WTC11 (cell line): ENCODE measurements around the gene CHRNA3. TPM values are rescaled to one million over a fixed set of nuclear protein-coding genes. Genes with fewer than 3 reads are reported as not detected.

Experiments
- ATAC-seq: fragments of 200-7000 bp; cut with Tn5 transposase; 2 replicates; pipeline ENCODE4 v1.10.0; 2021; ENCODE audit warnings: mild to moderate bottlenecking, moderate library complexity
- CTCF ChIA-PET: fragments of 300-600 bp; sonication (Branson Sonifier 250); formaldehyde crosslinking; loops from one replicate; lab custom pipeline; 2021; ENCODE audit warnings: antibody characterized with exemption; lab: Charles Lee
- POLR2A ChIA-PET: fragments of 350-600 bp; sonication (Branson Sonifier 250); formaldehyde crosslinking; loops from one replicate; lab custom pipeline; 2021; ENCODE audit warnings: antibody characterized with exemption; lab: Charles Lee
- DNase-seq: peaks from one replicate; pipeline ENCODE4 v3.0.0; 2021; ENCODE audit warnings: low spot score
- H3K27ac Mint-ChIP-seq: 2 replicates; pipeline ENCODE4 v1.8.0; 2021; ENCODE audit warnings: mixed read lengths
- H3K27me3 Mint-ChIP-seq: 2 replicates; pipeline ENCODE4 v1.8.0; 2021; ENCODE audit warnings: low read depth, mild to moderate bottlenecking, moderate library complexity, mixed read lengths
- H3K36me3 Mint-ChIP-seq: 2 replicates; pipeline ENCODE4 v1.8.0; 2021; ENCODE audit warnings: mixed read lengths
- H3K4me1 Mint-ChIP-seq: 2 replicates; pipeline ENCODE4 v1.8.0; 2022; ENCODE audit warnings: mixed read lengths
- H3K4me3 Mint-ChIP-seq: 2 replicates; pipeline ENCODE4 v1.8.0; 2021; ENCODE audit warnings: mild to moderate bottlenecking, moderate library complexity, mixed read lengths
- H3K9me3 Mint-ChIP-seq: 2 replicates; pipeline ENCODE4 v1.8.0; 2021; ENCODE audit warnings: mixed read lengths
- AFF4 ChIP-seq: sonication (generic); formaldehyde crosslinking; IDR thresholded peaks from 2 replicates; pipeline ENCODE4 v1.8.1; 2023; ENCODE audit warnings: mild to moderate bottlenecking, missing genetic modification reagents, borderline replicate concordance
- ATF6 ChIP-seq: sonication (generic); formaldehyde crosslinking; IDR thresholded peaks from 2 replicates; pipeline ENCODE4 v1.8.1; 2023; ENCODE audit warnings: mild to moderate bottlenecking, missing genetic modification reagents
- CTCF ChIP-seq: fragments of 200-600 bp; IDR thresholded peaks from 2 replicates; pipeline ENCODE4 v1.8.0; 2022; ENCODE audit warnings: antibody characterized with exemption
- E2F5 ChIP-seq: sonication (generic); formaldehyde crosslinking; IDR thresholded peaks from 2 replicates; pipeline ENCODE4 v1.8.1; 2022; ENCODE audit warnings: mild to moderate bottlenecking, moderate library complexity, missing genetic modification reagents
- HMGXB4 ChIP-seq: sonication (generic); formaldehyde crosslinking; IDR thresholded peaks from 2 replicates; pipeline ENCODE4 v1.8.1; 2023; ENCODE audit warnings: mild to moderate bottlenecking, moderate library complexity, missing genetic modification reagents
- JUN ChIP-seq: sonication (generic); formaldehyde crosslinking; IDR thresholded peaks from 2 replicates; pipeline ENCODE4 v1.8.0; 2023; ENCODE audit warnings: mild to moderate bottlenecking, missing genetic modification reagents
- MLX ChIP-seq: sonication (generic); formaldehyde crosslinking; IDR thresholded peaks from 2 replicates; pipeline ENCODE4 v1.8.1; 2023; ENCODE audit warnings: mild to moderate bottlenecking, missing genetic modification reagents, moderate library complexity
- MXD4 ChIP-seq: fragments of 250-450 bp; sonication (Bioruptor Pico); IDR thresholded peaks from 2 replicates; pipeline ENCODE4 v1.8.0; 2021; ENCODE audit warnings: mild to moderate bottlenecking, moderate library complexity, borderline replicate concordance
- NR1H2 ChIP-seq: sonication (generic); formaldehyde crosslinking; IDR thresholded peaks from 2 replicates; pipeline ENCODE4 v1.9.0; 2021; ENCODE audit warnings: mild to moderate bottlenecking, moderate library complexity, missing genetic modification reagents
- PRDM15 ChIP-seq: sonication (generic); formaldehyde crosslinking; IDR thresholded peaks from 2 replicates; pipeline ENCODE4 v1.8.0; 2022; ENCODE audit warnings: missing genetic modification reagents
- RELA ChIP-seq: sonication (generic); formaldehyde crosslinking; IDR thresholded peaks from 2 replicates; pipeline ENCODE4 v1.8.1; 2022; ENCODE audit warnings: missing genetic modification reagents, mild to moderate bottlenecking, borderline replicate concordance
- SOX15 ChIP-seq: fragments of 250-450 bp; sonication (Bioruptor Pico); IDR thresholded peaks from 2 replicates; pipeline ENCODE4 v1.9.0; 2021; ENCODE audit warnings: mild to moderate bottlenecking
- ZBTB43 ChIP-seq: sonication (generic); formaldehyde crosslinking; IDR thresholded peaks from 2 replicates; pipeline ENCODE4 v1.8.1; 2023; ENCODE audit warnings: mild to moderate bottlenecking, missing genetic modification reagents
- ZNF138 ChIP-seq: sonication (generic); formaldehyde crosslinking; conservative IDR thresholded peaks from 2 replicates; pipeline ENCODE4 v1.8.1; 2022; ENCODE audit warnings: mild to moderate bottlenecking, moderate library complexity, missing genetic modification reagents
- ZNF232 ChIP-seq: sonication (generic); formaldehyde crosslinking; IDR thresholded peaks from 2 replicates; pipeline ENCODE4 v1.8.0; 2022; ENCODE audit warnings: mild to moderate bottlenecking, missing genetic modification reagents
- ZNF263 ChIP-seq: sonication (generic); formaldehyde crosslinking; IDR thresholded peaks from 2 replicates; pipeline ENCODE4 v1.8.1; 2022; ENCODE audit warnings: low read depth, mild to moderate bottlenecking, moderate library complexity, missing genetic modification reagents
- total RNA-seq: library from RNA; stranded (reverse); gene quantifications from 3 replicates; pipeline ENCODE4 v1.2.3, GENCODE V29; 2021

CHRNA3 gene
- total RNA-seq, 1 experiment from 2014 or later: 4.4 TPM

- no peak for ATAC-seq
- TF ChIP-seq AFF4: no peak
- TF ChIP-seq MLX (CRISPR knock-in tag): no peak
- no peak for TF ChIP-seq ATF6 (CRISPR knock-in tag)
- TF ChIP-seq NR1H2 (CRISPR knock-in tag): no peak
- no peak for TF ChIP-seq RELA (CRISPR knock-in tag)
- no peak for TF ChIP-seq ZBTB43 (CRISPR knock-in tag)
- no peak for TF ChIP-seq ZNF138
- peaks cover 19% of the 10 kb centered on the region for H3K36me3 Mint-ChIP-seq
- H3K9me3 Mint-ChIP-seq: peaks cover 8% of the 10 kb centered on the region
- no peaks in the 10 kb centered on the region for H3K27me3 Mint-ChIP-seq
- H3K4me1 Mint-ChIP-seq: no peaks in the 10 kb centered on the region
- ChIA-PET CTCF (no interaction called here), POLR2A (no interaction called here)
- DNase-seq: no peak
- H3K27ac Mint-ChIP-seq: no peak overlapping the region
- no peak overlapping the region for H3K4me3 Mint-ChIP-seq
Measured at GRCh38 chr15:78629716-78630065, 8.9 kb upstream of the CHRNA3 start.

GRCh38 chr15:78629031-78629715, 8.4 kb upstream of the CHRNA3 start:
- Mint-ChIP-seq H3K9me3 (peaks cover 8% of the 10 kb centered on the region), H3K36me3 (peaks cover 19% of the 10 kb centered on the region), H3K4me3 (no peak overlapping the region), H3K27ac (no peak overlapping the region; the same call in 1 of the 2 replicates), H3K27me3 (no peaks in the 10 kb centered on the region), H3K4me1 (no peaks in the 10 kb centered on the region)
- ATAC-seq (no peak), DNase-seq (no peak)
- ChIA-PET CTCF (interaction anchor here (0.5 to 1.1 kb wide), 2 partner anchors 9 to 244 kb away, joined by 3 read pairs; partner anchors contain the start of gene MORF4L1), POLR2A (no interaction called here)
- TF ChIP-seq JUN (CRISPR knock-in tag): no peak
- TF ChIP-seq E2F5 (CRISPR knock-in tag): no peak
- no peak for TF ChIP-seq HMGXB4 (CRISPR knock-in tag)
- no peak for TF ChIP-seq ZNF263
- no peak for TF ChIP-seq ZNF232 (CRISPR knock-in tag)
- no peak for TF ChIP-seq MXD4 (CRISPR knock-in tag)
- TF ChIP-seq SOX15 (CRISPR knock-in tag): no peak
- TF ChIP-seq CTCF: no peak
- TF ChIP-seq PRDM15: no peak
